GM18505 (cell line): ENCODE results near the gene TYMP.

Source experiments
- ATAC-seq: cut with Tn5 transposase; IDR thresholded peaks from one replicate; pipeline ENCODE4 v1.9.1; 2021; ENCODE audit not compliant: unreplicated experiment
- POLR2A ChIP-seq: IDR thresholded peaks from 4 replicates; pipeline ENCODE4 v1.6.1; 2011; ENCODE audit warnings: borderline replicate concordance; ENCODE audit not compliant: insufficient read depth, insufficient read length; ENCODE audit errors: extremely low read depth

The TYMP gene

DNA sequence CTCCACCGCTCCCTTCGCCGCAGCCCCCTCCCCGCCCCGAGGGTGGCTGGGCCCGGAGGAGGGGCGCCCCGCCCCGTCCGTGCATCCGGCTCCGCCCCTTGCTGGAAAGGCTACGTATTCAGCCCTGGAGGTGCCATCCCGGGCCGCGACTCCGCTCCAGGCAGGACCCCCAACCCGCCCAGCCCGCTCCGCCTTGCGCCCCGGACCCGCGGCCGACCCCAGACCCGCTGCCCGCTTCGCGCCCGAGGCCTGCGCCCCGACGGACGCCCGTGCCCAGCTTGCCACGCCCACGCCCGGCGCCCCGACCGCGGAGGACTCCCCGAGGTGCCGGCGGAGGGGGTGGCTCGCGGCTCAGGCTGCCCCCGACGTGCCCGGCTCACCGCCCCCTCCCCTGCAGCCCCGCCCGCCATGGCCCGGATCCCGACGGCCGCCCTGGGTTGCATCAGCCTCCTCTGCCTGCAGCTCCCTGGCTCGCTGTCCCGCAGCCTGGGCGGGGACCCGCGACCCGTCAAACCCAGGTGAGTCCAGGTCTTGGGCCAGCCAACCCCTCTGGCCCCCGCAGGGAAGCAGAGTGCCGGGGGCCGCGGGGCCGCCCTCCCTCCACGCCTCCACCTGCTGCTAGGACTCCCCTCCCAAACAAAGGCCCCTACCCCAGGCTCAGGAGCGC, 48.2 kb downstream of the TYMP start, which contains the start of gene ADM2:
Gene ADM2, plus strand, starts transcription at position 104 of the 667 bp plus-strand sequence. Its CDS starts 305 bp downstream, at position 409.
- no peak for ATAC-seq
- TF ChIP-seq POLR2A = no peak

GRCh38 chr22:50481045-50481439, 48.8 kb downstream of the TYMP start:
- ATAC-seq = no peak
- TF ChIP-seq POLR2A = no peak

DNA sequence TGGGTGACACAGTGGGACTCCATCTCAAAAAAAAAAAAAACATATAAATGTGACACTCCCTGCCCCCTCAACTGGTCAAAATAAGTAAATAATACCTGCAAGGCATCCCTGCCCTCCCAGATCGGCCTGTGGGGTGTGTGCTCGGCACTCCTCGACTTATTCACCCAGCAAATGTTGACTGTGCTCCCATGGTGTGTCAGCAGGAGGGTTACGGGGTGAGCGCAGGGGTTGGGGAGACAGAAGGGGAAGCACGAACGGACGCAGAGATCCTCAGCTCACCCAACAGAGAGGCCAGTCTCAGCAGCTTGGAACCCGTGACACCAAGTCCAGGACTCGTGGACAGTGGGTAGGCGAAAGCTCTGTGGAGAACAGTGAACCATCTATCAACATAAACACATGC, 50.1 kb downstream of the TYMP start:
- no peak for TF ChIP-seq POLR2A
- ATAC-seq = no peak

DNA sequence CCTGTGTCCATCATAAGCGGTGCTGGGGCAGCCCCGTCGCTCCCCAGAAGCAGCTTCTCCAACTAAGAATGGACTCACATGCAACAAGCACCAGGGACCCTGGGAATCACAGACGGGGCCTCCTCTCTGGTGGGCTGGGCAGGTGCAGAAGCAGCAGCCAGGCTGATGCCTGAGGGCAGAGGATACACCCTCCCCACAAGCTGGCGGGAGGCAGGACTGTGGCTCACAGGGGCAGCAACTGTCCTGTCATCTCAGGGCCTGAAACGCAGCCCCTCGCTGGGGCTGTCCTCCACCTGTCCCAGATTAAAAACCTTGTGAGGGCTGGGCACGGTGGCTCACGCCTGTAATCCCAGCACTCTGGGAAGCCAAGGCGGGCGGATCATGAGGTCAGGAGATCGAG, 51.9 kb downstream of the TYMP start:
- no peak for TF ChIP-seq POLR2A
- ATAC-seq = no peak

GRCh38 chr22:50476868-50477267, 52.9 kb downstream of the TYMP start:
- no peak for TF ChIP-seq POLR2A
- no peak for ATAC-seq
